ENCODE data around the gene SDHAF3.
"Not testable (repeated sequence)": the region's sequence is repeated elsewhere in the genome, so short reads cannot be mapped to it uniquely, and the experiment has no call there.

SDHAF3 gene

GRCh38 chr7:97117372-97118188 is at the start of gene SDHAF3:
Gene SDHAF3, plus strand, starts transcription at chr7:97117698. Its CDS starts 26 bp downstream, at chr7:97117724.
- CTCF ChIA-PET: interaction anchor here (1.0 to 2.7 kb wide), 10 partner anchors 9 to 728 kb away, joined by 3 to 23 read pairs (median 6); no protein-coding TSS in a partner anchor
- DNase-seq (ENCODE audit: extremely low spot score): peak; percentile 95
- TF ChIP-seq CTCF (IDR thresholded peaks at IDR 0.05; ENCODE audit: control extremely low read depth, extremely low read depth, low read depth, missing control alignments): no peak
- POLR2A ChIA-PET: interaction anchor here (0.7 kb wide), 1 partner anchor 752 kb away, joined by 3 read pairs; no protein-coding TSS in a partner anchor

GRCh38 chr7:97072025-97072424 is 45.5 kb upstream of the SDHAF3 start:
- POLR2A ChIA-PET: not testable (repeated sequence)
- CTCF ChIA-PET: interaction anchor here (1.9 to 5.5 kb wide), 2 partner anchors 7 to 8 kb away, joined by 9 to 35 read pairs; no protein-coding TSS in a partner anchor

GRCh38 chr7:97075928-97076327 is 41.6 kb upstream of the SDHAF3 start:
- CTCF ChIA-PET: interaction anchor here (5.5 kb wide), 1 partner anchor 11 kb away, joined by 35 read pairs; no protein-coding TSS in a partner anchor
- DNase-seq (ENCODE audit: extremely low spot score): no peak
- no peak for TF ChIP-seq CTCF (IDR thresholded peaks at IDR 0.05; ENCODE audit: control extremely low read depth, extremely low read depth, low read depth, missing control alignments)
- POLR2A ChIA-PET: no interaction called here

More at GRCh38 chr7:97072025-97072424, 45.5 kb upstream of the SDHAF3 start:
- DNase-seq (ENCODE audit: extremely low spot score): not testable (repeated sequence)

DNA sequence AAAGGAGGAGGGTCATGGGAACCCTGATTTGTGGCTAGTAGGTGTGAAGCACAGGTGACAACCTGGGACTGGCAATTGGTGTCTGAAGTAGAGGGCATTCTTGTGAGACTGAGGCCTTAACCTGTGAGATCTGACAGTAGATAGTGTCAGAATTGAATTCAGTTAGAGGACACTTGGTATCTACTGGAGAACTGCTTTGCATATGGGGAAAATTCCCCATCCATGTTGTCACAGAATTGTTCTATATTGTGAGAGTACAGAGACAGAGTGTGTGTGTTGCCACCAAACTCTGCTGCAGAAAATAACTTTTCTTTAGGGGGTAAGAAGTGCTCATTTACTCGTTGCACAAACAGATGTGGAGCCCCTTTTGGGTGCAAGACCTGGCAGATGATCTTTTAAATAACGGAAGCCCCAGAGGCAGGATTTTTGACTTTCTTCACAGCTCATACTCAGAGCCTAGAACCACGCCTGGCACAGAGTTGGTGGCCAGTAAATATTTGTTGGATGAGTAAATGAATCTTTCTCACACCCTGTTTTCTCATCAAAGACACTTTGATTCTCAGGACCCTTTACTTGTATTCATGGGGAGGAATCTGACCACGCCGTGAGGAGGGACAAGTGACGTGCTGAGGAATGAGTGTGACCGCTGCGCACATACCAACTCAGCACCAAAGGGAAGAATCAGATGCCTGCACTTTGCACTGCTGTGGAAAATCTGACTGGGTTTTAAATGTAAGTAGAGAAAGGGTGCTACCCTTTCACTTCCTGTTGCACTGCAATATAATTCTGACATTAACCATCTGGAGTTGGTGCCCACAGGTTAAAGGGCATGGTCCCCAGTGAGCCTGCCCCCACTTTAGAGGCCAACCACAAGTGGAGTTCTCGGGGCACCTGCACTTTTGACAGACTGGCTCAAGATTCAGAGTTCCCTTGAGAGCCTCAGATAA is 39.2 kb upstream of the SDHAF3 start:
- no peak for DNase-seq (ENCODE audit: extremely low spot score)
- POLR2A ChIA-PET: no interaction called here
- no peak for TF ChIP-seq CTCF (IDR thresholded peaks at IDR 0.05; ENCODE audit: control extremely low read depth, extremely low read depth, low read depth, missing control alignments)
- CTCF ChIA-PET: interaction anchor here (2.1 kb wide), 1 partner anchor 7 kb away, joined by 9 read pairs; no protein-coding TSS in a partner anchor

DNA sequence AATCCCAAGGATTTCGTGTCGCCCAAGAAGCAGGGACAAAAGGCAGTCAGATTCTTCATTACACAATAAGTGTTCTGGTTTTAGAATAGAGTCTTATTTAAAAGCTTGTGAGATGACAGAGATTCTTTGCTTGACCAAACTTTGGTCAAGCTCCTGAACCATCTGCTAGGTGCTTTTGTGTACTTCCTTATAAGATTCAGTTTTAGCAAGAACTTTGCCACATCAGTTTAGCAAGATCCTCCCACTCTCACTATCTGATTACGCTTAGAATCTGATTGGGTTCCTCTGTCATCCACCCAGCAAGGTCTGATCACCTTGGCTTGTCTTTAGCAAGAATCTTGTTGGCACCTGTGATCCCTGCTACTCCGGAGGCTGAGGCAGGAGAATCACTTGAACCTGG is 38.2 kb upstream of the SDHAF3 start:
- ChIA-PET CTCF (interaction anchor here (2.1 kb wide), 1 partner anchor 8 kb away, joined by 9 read pairs; no protein-coding TSS in a partner anchor), POLR2A (no interaction called here)
- no peak for DNase-seq (ENCODE audit: extremely low spot score)
- TF ChIP-seq CTCF (IDR thresholded peaks at IDR 0.05; ENCODE audit: control extremely low read depth, extremely low read depth, low read depth, missing control alignments): no peak

- TF ChIP-seq CTCF (IDR thresholded peaks at IDR 0.05; ENCODE audit: control extremely low read depth, extremely low read depth, low read depth, missing control alignments): no peak
- POLR2A ChIA-PET: no interaction called here
- CTCF ChIA-PET: interaction anchor here (0.8 kb wide), 1 partner anchor 13 kb away, joined by 3 read pairs; no protein-coding TSS in a partner anchor
- DNase-seq (ENCODE audit: extremely low spot score): no peak
Measured at GRCh38 chr7:97081521-97082300, 35.8 kb upstream of the SDHAF3 start.

Measured in GM10248 (cell line).